HCT116 (cell line): Measurements from ENCODE around the gene PBX3. TPM values are rescaled to one million over a fixed set of nuclear protein-coding genes. Genes with fewer than 3 reads are reported as not detected.

Experiments used
- ATAC-seq: fragments of 200-7000 bp; cut with Tn5 transposase; 2 replicates; pipeline ENCODE4 v1.9.1; 2020; ENCODE audit warnings: mild to moderate bottlenecking, moderate library complexity
- BruUV-seq: library from RNA; stranded (reverse); fragments of 400-500 nt; replicated peaks from 2 replicates; lab custom pipeline; 2021; lab: Mats Ljungman, UMichigan
- CTCF ChIA-PET: fragments of 300-600 bp; sonication (Branson Sonifier 250); formaldehyde crosslinking; loops from one replicate; lab custom pipeline; 2021; ENCODE audit warnings: antibody characterized with exemption; lab: Charles Lee
- POLR2A ChIA-PET: fragments of 300-600, 350-600 bp; sonication (Branson Sonifier 250); formaldehyde crosslinking; loops from one replicate; lab custom pipeline; 2021; ENCODE audit warnings: antibody characterized with exemption; lab: Charles Lee
- RAD21 ChIA-PET, 2 experiments: fragments of 300-600 bp; sonication (Branson Sonifier 250); formaldehyde crosslinking; loops; one replicate each; lab custom pipeline; 2023; ENCODE audit warnings: low total read pairs in 2 of 2; ENCODE audit not compliant: uncharacterized antibody in 2 of 2, unreplicated experiment in 2 of 2, low non-redundant PET in 1 of 2; lab: Charles Lee
- DNase-seq: peaks from one replicate; pipeline ENCODE4 v3.0.0-alpha.2; 2010; ENCODE audit warnings: low read depth, low spot score
- H2AFZ ChIP-seq: fragments of 200-600 bp; shearing (Covaris generic), sonication (generic); 2 replicates; pipeline ENCODE4 v1.6.1; 2017; ENCODE audit warnings: low read depth, mixed run types, mixed read lengths, antibody characterized with exemption, low read length; ENCODE audit not compliant: poor library complexity, severe bottlenecking
- H3K27ac ChIP-seq: 2 replicates; pipeline ENCODE4 v1.5.1; 2012; ENCODE audit warnings: low read depth, low read length
- H3K27me3 ChIP-seq: fragments of 200-600 bp; sonication (generic); 2 replicates; pipeline ENCODE4 v1.6.1; 2016; ENCODE audit warnings: mixed run types, low read length, mixed read lengths; ENCODE audit not compliant: insufficient read depth
- H3K36me3 ChIP-seq, 2 experiments: fragments of 200-500 bp in 1 of 2; fragments of 200-600 bp in 1 of 2; sonication (Bioruptor generic) in 1 of 2; sonication (generic) in 1 of 2; 2 replicates each; pipeline versions ENCODE4 v1.5.1 to v1.6.1; 2014 to 2016; ENCODE audit warnings: low read length in 2 of 2, inconsistent platforms in 1 of 2, mixed read lengths in 1 of 2, mixed run types in 1 of 2; ENCODE audit not compliant: insufficient read depth in 2 of 2, control insufficient read depth in 1 of 2
- H3K4me1 ChIP-seq, 2 experiments: fragments of 200-600 bp in 1 of 2; sonication (generic) in 1 of 2; 2 replicates each; pipeline versions ENCODE4 v1.5.1 to v1.6.1; 2012 to 2017; ENCODE audit warnings: low read length in 2 of 2, inconsistent platforms in 1 of 2, mild to moderate bottlenecking in 1 of 2, mixed read lengths in 1 of 2, mixed run types in 1 of 2, moderate library complexity in 1 of 2; ENCODE audit not compliant: insufficient read depth in 2 of 2, control insufficient read depth in 1 of 2
- H3K4me2 ChIP-seq: fragments of 200-600 bp; sonication (generic); 2 replicates; pipeline ENCODE4 v1.6.1; 2017; ENCODE audit warnings: mixed run types, low read length, mixed read lengths
- H3K4me3 ChIP-seq, 2 experiments: fragments of 200-600 bp in 1 of 2; sonication (generic) in 1 of 2; replicated peaks in 1 of 2; 2 replicates each; pipeline ENCODE4 v1.5.1; 2011 to 2016; ENCODE audit warnings: low read length in 2 of 2, control low read depth in 1 of 2, low read depth in 1 of 2, mild to moderate bottlenecking in 1 of 2, mixed read lengths in 1 of 2, mixed run types in 1 of 2
- H3K79me2 ChIP-seq: fragments of 200-600 bp; sonication (generic); 2 replicates; pipeline ENCODE4 v1.6.1; 2017; ENCODE audit warnings: mild to moderate bottlenecking, mixed run types, low read length, moderate library complexity, mixed read lengths; ENCODE audit not compliant: insufficient read depth
- H3K9ac ChIP-seq: fragments of 200-600 bp; sonication (generic); 2 replicates; pipeline ENCODE4 v1.6.1; 2016; ENCODE audit warnings: low read length, mixed read lengths
- H3K9me2 ChIP-seq: fragments of 200-600 bp; sonication (generic), shearing (Covaris generic); 2 replicates; pipeline ENCODE4 v1.6.1; 2017; ENCODE audit warnings: mixed run types, mild to moderate bottlenecking, moderate library complexity; ENCODE audit not compliant: insufficient read depth
- H3K9me3 ChIP-seq, 2 experiments: fragments of 200-500 bp in 1 of 2; fragments of 200-600 bp in 1 of 2; sonication (Bioruptor generic) in 1 of 2; sonication (generic) in 1 of 2; 2 replicates each; pipeline ENCODE4 v1.6.1; 2014 to 2017; ENCODE audit warnings: low read length in 2 of 2, mixed read lengths in 2 of 2, inconsistent platforms in 1 of 2, low read depth in 1 of 2, mild to moderate bottlenecking in 1 of 2, mixed run types in 1 of 2, moderate library complexity in 1 of 2; ENCODE audit not compliant: control insufficient read depth in 1 of 2, insufficient read depth in 1 of 2
- H4K20me1 ChIP-seq: fragments of 200-600 bp; sonication (generic), shearing (Covaris generic); 2 replicates; pipeline ENCODE4 v1.6.1; 2017; ENCODE audit warnings: mixed run types, mild to moderate bottlenecking, moderate library complexity; ENCODE audit not compliant: insufficient read depth
- CBX3 ChIP-seq: IDR thresholded peaks from 2 replicates; pipeline ENCODE4 v1.6.1; 2012; ENCODE audit warnings: low read depth
- CEBPB ChIP-seq: IDR thresholded peaks from 2 replicates; pipeline ENCODE4 v1.6.1; 2012; ENCODE audit warnings: low read depth
- CTCF ChIP-seq, 3 experiments: fragments of 200-600 bp in 1 of 3; sonication (generic) in 1 of 3; IDR thresholded peaks in 2 of 3; conservative IDR thresholded peaks in 1 of 3; 2 replicates each; pipeline ENCODE4 v1.5.1; 2012 to 2017; ENCODE audit warnings: low read depth in 2 of 3, low read length in 2 of 3, antibody characterized with exemption in 1 of 3, borderline replicate concordance in 1 of 3, control low read depth in 1 of 3, mild to moderate bottlenecking in 1 of 3, mixed read lengths in 1 of 3, mixed run types in 1 of 3, moderate library complexity in 1 of 3; ENCODE audit not compliant: insufficient read depth in 1 of 3
- EGR1 ChIP-seq: IDR thresholded peaks from 2 replicates; pipeline ENCODE4 v1.6.1; 2012; ENCODE audit warnings: low read depth
- EZH2 ChIP-seq: fragments of 200-600 bp; sonication (generic); IDR thresholded peaks from 2 replicates; pipeline ENCODE4 v1.6.1; 2017; ENCODE audit warnings: antibody characterized with exemption, mixed run types
- POLR2A ChIP-seq: IDR thresholded peaks from 2 replicates; pipeline ENCODE4 v1.7.0; 2011; ENCODE audit warnings: borderline replicate concordance; ENCODE audit not compliant: insufficient read depth, insufficient read length; ENCODE audit errors: extremely low read depth
- SIN3A ChIP-seq: IDR thresholded peaks from 2 replicates; pipeline ENCODE4 v1.6.1; 2012; ENCODE audit warnings: low read depth
- SRF ChIP-seq: IDR thresholded peaks from 2 replicates; pipeline ENCODE4 v1.6.1; 2012; ENCODE audit warnings: low read depth
- YY1 ChIP-seq: IDR thresholded peaks from 2 replicates; pipeline ENCODE4 v1.6.1; 2011; ENCODE audit warnings: low read length, low read depth, moderate library complexity, mild to moderate bottlenecking; ENCODE audit not compliant: insufficient replicate concordance; ENCODE audit errors: extremely low read depth
- intact Hi-C: fragments of 100-400 bp; cut with micrococcal nuclease; formaldehyde crosslinking; loops from 2 replicates; pipeline ENCODE4 v1.10.0; 2022
- total RNA-seq: library from RNA; stranded (reverse); gene quantifications from one replicate; pipeline ENCODE4 v1.2.1, GENCODE V29; 2021; ENCODE audit not compliant: unreplicated experiment
- TF ChIP-seq, protein P1 (sequence below): IDR thresholded peaks from 2 replicates; pipeline ENCODE4 v1.6.1; 2012; ENCODE audit warnings: low read depth
- TF ChIP-seq, protein P2 (sequence below): IDR thresholded peaks from 2 replicates; pipeline ENCODE4 v1.6.1; 2012
- TF ChIP-seq, protein P3 (sequence below): IDR thresholded peaks from 2 replicates; pipeline ENCODE4 v1.6.1; 2011; ENCODE audit warnings: mild to moderate bottlenecking, low read length, moderate library complexity; ENCODE audit not compliant: insufficient replicate concordance; ENCODE audit errors: extremely low read depth

The PBX3 gene
- total RNA-seq, 1 experiment from 2014 or later, result 13.5 TPM

GRCh38 chr9:125758986-125759763, 12.0 kb downstream of the PBX3 start:
- H3K79me2 ChIP-seq, result no peaks in the 10 kb centered on the region
- no peak overlapping the region for H3K4me3 ChIP-seq
- no peak overlapping the region for H3K9ac ChIP-seq
- DNase-seq (no peak), ATAC-seq (no peak)
- no peaks in the 10 kb centered on the region for H3K9me3 ChIP-seq
- ChIA-PET RAD21 (no interaction called here), POLR2A (no interaction called here), CTCF (no interaction called here)
- no peak for TF ChIP-seq CTCF (IDR thresholded peaks at IDR 0.05 in 2 of 3, conservative IDR thresholded peaks at IDR 0.05 in 1 of 3; ENCODE audit: borderline replicate concordance in 1 of 3, insufficient read depth in 1 of 3, low read depth in 2 of 3, low read length in 2 of 3)
- TF ChIP-seq YY1, result no peak
- no peak for TF ChIP-seq CEBPB
- no peak for TF ChIP-seq EZH2
- TF ChIP-seq, protein P1, sequence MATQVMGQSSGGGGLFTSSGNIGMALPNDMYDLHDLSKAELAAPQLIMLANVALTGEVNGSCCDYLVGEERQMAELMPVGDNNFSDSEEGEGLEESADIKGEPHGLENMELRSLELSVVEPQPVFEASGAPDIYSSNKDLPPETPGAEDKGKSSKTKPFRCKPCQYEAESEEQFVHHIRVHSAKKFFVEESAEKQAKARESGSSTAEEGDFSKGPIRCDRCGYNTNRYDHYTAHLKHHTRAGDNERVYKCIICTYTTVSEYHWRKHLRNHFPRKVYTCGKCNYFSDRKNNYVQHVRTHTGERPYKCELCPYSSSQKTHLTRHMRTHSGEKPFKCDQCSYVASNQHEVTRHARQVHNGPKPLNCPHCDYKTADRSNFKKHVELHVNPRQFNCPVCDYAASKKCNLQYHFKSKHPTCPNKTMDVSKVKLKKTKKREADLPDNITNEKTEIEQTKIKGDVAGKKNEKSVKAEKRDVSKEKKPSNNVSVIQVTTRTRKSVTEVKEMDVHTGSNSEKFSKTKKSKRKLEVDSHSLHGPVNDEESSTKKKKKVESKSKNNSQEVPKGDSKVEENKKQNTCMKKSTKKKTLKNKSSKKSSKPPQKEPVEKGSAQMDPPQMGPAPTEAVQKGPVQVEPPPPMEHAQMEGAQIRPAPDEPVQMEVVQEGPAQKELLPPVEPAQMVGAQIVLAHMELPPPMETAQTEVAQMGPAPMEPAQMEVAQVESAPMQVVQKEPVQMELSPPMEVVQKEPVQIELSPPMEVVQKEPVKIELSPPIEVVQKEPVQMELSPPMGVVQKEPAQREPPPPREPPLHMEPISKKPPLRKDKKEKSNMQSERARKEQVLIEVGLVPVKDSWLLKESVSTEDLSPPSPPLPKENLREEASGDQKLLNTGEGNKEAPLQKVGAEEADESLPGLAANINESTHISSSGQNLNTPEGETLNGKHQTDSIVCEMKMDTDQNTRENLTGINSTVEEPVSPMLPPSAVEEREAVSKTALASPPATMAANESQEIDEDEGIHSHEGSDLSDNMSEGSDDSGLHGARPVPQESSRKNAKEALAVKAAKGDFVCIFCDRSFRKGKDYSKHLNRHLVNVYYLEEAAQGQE, result no peak
- TF ChIP-seq SRF, result no peak
- TF ChIP-seq SIN3A, result no peak
- TF ChIP-seq POLR2A, result no peak
- no peak for TF ChIP-seq EGR1
- TF ChIP-seq, protein P2, sequence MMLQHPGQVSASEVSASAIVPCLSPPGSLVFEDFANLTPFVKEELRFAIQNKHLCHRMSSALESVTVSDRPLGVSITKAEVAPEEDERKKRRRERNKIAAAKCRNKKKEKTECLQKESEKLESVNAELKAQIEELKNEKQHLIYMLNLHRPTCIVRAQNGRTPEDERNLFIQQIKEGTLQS, result no peak
- no peak for TF ChIP-seq CBX3
- TF ChIP-seq, protein P3, sequence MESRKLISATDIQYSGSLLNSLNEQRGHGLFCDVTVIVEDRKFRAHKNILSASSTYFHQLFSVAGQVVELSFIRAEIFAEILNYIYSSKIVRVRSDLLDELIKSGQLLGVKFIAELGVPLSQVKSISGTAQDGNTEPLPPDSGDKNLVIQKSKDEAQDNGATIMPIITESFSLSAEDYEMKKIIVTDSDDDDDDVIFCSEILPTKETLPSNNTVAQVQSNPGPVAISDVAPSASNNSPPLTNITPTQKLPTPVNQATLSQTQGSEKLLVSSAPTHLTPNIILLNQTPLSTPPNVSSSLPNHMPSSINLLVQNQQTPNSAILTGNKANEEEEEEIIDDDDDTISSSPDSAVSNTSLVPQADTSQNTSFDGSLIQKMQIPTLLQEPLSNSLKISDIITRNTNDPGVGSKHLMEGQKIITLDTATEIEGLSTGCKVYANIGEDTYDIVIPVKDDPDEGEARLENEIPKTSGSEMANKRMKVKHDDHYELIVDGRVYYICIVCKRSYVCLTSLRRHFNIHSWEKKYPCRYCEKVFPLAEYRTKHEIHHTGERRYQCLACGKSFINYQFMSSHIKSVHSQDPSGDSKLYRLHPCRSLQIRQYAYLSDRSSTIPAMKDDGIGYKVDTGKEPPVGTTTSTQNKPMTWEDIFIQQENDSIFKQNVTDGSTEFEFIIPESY, result no peak
- H4K20me1 ChIP-seq, result 0 out of 2 replicates have a peak, but pooled peaks cover 4% of the 10 kb centered on the region
- intact Hi-C loops, result no loop called here
- H3K27ac ChIP-seq, result no peak overlapping the region
- no peak overlapping the region for H2AFZ ChIP-seq
- no peak overlapping the region for H3K4me2 ChIP-seq
- 0 out of 4 replicates have a peak, but pooled peaks cover 0 to 4% of the 10 kb centered on the region in 2 experiments for H3K4me1 ChIP-seq
- no TSS peak for BruUV-seq
- H3K27me3 ChIP-seq, result no peaks in the 10 kb centered on the region
- no peaks in the 10 kb centered on the region for H3K9me2 ChIP-seq
- no peaks in the 10 kb centered on the region for H3K36me3 ChIP-seq
